Activated CD4-positive, alpha-beta memory T cell treated with anti-CD3 and anti-CD28 coated beads, Interleukin-2, amount 10 ng/mL, durations not matched to agents 7 days and 5 days (primary cell): ENCODE data around the gene DOCK7. TPM values are rescaled to one million over a fixed set of nuclear protein-coding genes. Genes with fewer than 3 reads are reported as not detected.

ENCODE experiments used
- CTCF ChIA-PET: fragments of 350-600 bp; sonication (Branson Sonifier 250); formaldehyde crosslinking; loops from one replicate; lab custom pipeline; 2021; ENCODE audit warnings: antibody characterized with exemption, inconsistent platforms; lab: Charles Lee
- POLR2A ChIA-PET: fragments of 350-600 bp; sonication (Branson Sonifier 250); formaldehyde crosslinking; loops from one replicate; lab custom pipeline; 2021; ENCODE audit warnings: antibody characterized with exemption; lab: Charles Lee
- DNase-seq: peaks from one replicate; pipeline ENCODE4 v3.0.0-alpha.2; 2020
- H3K27ac Mint-ChIP-seq: one replicate; pipeline ENCODE4 v1.8.0; 2021; ENCODE audit warnings: mild to moderate bottlenecking, mixed read lengths
- H3K27me3 Mint-ChIP-seq: one replicate; pipeline ENCODE4 v1.8.0; 2021; ENCODE audit warnings: mixed read lengths
- H3K36me3 Mint-ChIP-seq: one replicate; pipeline ENCODE4 v1.8.0; 2021; ENCODE audit warnings: low read depth, mixed read lengths
- H3K4me1 Mint-ChIP-seq: one replicate; pipeline ENCODE4 v1.8.0; 2021; ENCODE audit warnings: mixed read lengths
- H3K4me3 Mint-ChIP-seq: one replicate; pipeline ENCODE4 v1.8.0; 2021; ENCODE audit warnings: mild to moderate bottlenecking, mixed read lengths
- H3K9me3 Mint-ChIP-seq: one replicate; pipeline ENCODE4 v1.8.0; 2021; ENCODE audit warnings: mixed read lengths
- total RNA-seq, 2 experiments: library from RNA; stranded (reverse); gene quantifications; one replicate each; pipeline ENCODE4 v1.2.3, GENCODE V29; 2021

The DOCK7 gene
- total RNA-seq, 2 experiments from 2014 or later: 7.6 to 13.5 TPM

- CTCF ChIA-PET: interaction anchor here (1.5 kb wide), 1 partner anchor 19 kb away, joined by 3 read pairs; no protein-coding TSS in a partner anchor
- no peaks in the 10 kb centered on the region for H3K36me3 Mint-ChIP-seq
- H3K27me3 Mint-ChIP-seq: no peaks in the 10 kb centered on the region
- no peak for DNase-seq
- no peaks in the 10 kb centered on the region for H3K9me3 Mint-ChIP-seq
- H3K4me3 Mint-ChIP-seq: no peak overlapping the region
- peaks cover 1% of the 10 kb centered on the region for H3K4me1 Mint-ChIP-seq
- no peak overlapping the region for H3K27ac Mint-ChIP-seq
- POLR2A ChIA-PET: no interaction called here
These were observed 200.2 kb downstream of the DOCK7 start for GRCh38 chr1:62487956-62488355.

DNA sequence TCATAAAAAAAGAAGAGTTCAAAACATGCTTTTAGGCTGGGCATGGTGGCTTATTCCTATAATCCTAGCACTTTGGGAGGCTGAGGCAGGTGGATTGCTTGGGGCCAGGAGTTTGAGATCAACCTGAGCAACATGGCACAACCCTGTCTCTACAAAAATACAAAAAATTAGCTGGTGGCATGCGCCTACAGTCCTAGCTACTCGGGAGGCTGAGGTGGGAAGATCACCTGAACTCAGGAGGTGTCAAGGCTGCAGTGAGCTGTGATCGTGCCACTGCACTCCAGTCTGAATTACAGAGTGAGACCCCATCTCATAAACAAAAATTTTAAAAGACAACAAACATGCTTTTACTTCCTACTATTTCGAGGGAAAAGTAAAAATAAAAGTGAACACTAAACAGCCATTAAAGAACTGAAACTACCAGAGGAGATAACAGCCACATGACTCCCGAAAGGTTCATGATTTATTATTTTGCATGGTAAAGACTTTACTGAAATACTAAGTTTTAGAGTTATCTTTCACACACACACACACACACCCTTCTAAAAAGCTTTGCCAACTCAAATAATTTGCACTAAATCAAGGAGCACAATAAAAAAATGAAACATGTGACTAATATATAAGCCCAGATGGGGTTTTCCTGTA lies 203.2 kb downstream of the DOCK7 start:
- H3K4me1 Mint-ChIP-seq: peaks cover 1% of the 10 kb centered on the region
- no peak overlapping the region for H3K27ac Mint-ChIP-seq

GRCh38 chr1:62481681-62482080 lies 206.5 kb downstream of the DOCK7 start:
- POLR2A ChIA-PET: no interaction called here
- no peak for DNase-seq
- Mint-ChIP-seq H3K27ac (no peak overlapping the region), H3K27me3 (no peaks in the 10 kb centered on the region), H3K36me3 (no peaks in the 10 kb centered on the region), H3K4me3 (no peak overlapping the region), H3K9me3 (no peaks in the 10 kb centered on the region), H3K4me1 (peaks cover 1% of the 10 kb centered on the region)
- CTCF ChIA-PET: no interaction called here

More for the DNA sequence above, 203.2 kb downstream of the DOCK7 start:
- H3K4me3 Mint-ChIP-seq: no peak overlapping the region
- no peaks in the 10 kb centered on the region for H3K9me3 Mint-ChIP-seq
- ChIA-PET POLR2A (no interaction called here), CTCF (no interaction called here)
- DNase-seq: no peak
- H3K36me3 Mint-ChIP-seq: no peaks in the 10 kb centered on the region
- H3K27me3 Mint-ChIP-seq: no peaks in the 10 kb centered on the region

- H3K4me3 Mint-ChIP-seq: no peak overlapping the region
- no peaks in the 10 kb centered on the region for H3K9me3 Mint-ChIP-seq
- peaks cover 4% of the 10 kb centered on the region for H3K36me3 Mint-ChIP-seq
- ChIA-PET POLR2A (no interaction called here), CTCF (no interaction called here)
- no peaks in the 10 kb centered on the region for H3K27me3 Mint-ChIP-seq
- no peak for DNase-seq
- H3K27ac Mint-ChIP-seq: no peak overlapping the region
- no peaks in the 10 kb centered on the region for H3K4me1 Mint-ChIP-seq
These were observed 211.5 kb downstream of the DOCK7 start for GRCh38 chr1:62476525-62477219.

- H3K36me3 Mint-ChIP-seq: peaks cover 26% of the 10 kb centered on the region
- peaks cover 9% of the 10 kb centered on the region for H3K9me3 Mint-ChIP-seq
- ChIA-PET CTCF (no interaction called here), POLR2A (no interaction called here)
- no peak overlapping the region for H3K4me3 Mint-ChIP-seq
- no peak overlapping the region for H3K27ac Mint-ChIP-seq
- no peaks in the 10 kb centered on the region for H3K27me3 Mint-ChIP-seq
- DNase-seq: no peak
- H3K4me1 Mint-ChIP-seq: peaks cover 4% of the 10 kb centered on the region
These were observed 221.1 kb downstream of the DOCK7 start for GRCh38 chr1:62467092-62467491.

DNA sequence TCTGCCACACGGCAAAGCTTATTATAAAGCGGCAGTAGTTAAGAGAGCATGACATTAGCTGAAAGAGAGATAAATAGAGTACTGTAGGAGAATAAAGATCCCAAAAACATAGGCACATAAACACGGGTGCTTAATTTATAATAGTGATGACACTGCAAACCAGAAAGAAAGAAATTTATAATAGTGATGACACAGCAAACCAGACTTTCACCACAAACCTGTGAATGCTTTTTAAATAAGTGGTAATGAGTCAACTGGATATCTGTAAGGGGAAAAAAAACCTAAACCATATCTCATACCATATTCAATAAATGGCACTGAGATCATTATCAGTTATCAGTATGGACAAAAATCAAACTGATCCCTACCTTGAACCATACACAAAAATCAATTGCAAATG lies 225.8 kb downstream of the DOCK7 start:
- no peaks in the 10 kb centered on the region for H3K27me3 Mint-ChIP-seq
- peaks cover 4% of the 10 kb centered on the region for H3K4me1 Mint-ChIP-seq
- no peak overlapping the region for H3K27ac Mint-ChIP-seq
- peaks cover 10% of the 10 kb centered on the region for H3K36me3 Mint-ChIP-seq
- POLR2A ChIA-PET: no interaction called here
- H3K9me3 Mint-ChIP-seq: no peaks in the 10 kb centered on the region
- CTCF ChIA-PET: interaction anchor here (0.6 kb wide), 1 partner anchor 56 kb away, joined by 4 read pairs; no protein-coding TSS in a partner anchor
- no peak for DNase-seq
- H3K4me3 Mint-ChIP-seq: no peak overlapping the region

DNA sequence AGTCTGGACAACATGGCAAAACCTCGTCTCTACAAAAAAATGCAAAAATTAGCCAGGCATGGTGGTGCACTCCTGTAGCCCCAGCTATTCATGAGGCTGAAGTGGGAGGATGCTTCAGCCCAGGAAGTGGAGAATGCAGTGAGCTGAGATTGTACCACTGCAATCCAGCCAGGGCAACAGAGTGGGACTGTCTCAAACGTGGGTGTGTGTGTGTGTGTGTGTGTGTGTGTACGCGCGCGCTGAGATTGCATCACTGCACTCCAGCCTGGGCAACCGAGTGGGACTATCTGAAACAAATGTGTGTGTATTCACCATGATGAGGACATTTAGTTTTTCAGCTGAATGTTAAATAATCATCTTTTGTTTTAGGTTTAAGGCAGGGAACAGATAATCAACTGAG lies 230.2 kb downstream of the DOCK7 start:
- H3K4me1 Mint-ChIP-seq: peaks cover 5% of the 10 kb centered on the region
- H3K27me3 Mint-ChIP-seq: no peaks in the 10 kb centered on the region
- ChIA-PET POLR2A (interaction anchor here (1.3 to 1.6 kb wide), 2 partner anchors 13 to 17 kb away, joined by 3 to 5 read pairs; no protein-coding TSS in a partner anchor), CTCF (no interaction called here)
- no peak overlapping the region for H3K4me3 Mint-ChIP-seq
- H3K27ac Mint-ChIP-seq: no peak overlapping the region
- no peaks in the 10 kb centered on the region for H3K9me3 Mint-ChIP-seq
- H3K36me3 Mint-ChIP-seq: peaks cover 27% of the 10 kb centered on the region
- DNase-seq: no peak

DNA sequence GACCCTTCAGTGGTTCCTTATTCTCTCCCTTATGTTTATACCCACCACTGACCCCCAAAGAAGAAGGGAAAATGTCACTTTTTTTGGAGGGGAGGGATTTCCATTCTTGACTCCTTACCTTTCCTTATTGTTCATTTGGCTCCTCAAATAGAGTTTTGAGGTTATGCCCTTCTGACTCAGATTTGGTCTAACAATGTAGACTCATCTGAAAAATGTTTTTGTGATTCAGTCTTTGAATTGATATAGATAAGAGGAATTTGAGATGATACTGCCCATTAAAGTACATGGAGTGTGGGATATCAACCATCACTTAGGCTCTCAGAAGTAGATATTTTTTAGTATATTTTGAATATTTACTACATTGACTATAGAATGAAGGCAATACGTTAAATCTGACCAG lies 235.2 kb downstream of the DOCK7 start:
- Mint-ChIP-seq H3K4me1 (peaks cover 31% of the 10 kb centered on the region), H3K36me3 (peaks cover 63% of the 10 kb centered on the region), H3K4me3 (no peak overlapping the region), H3K27ac (no peak overlapping the region), H3K27me3 (no peaks in the 10 kb centered on the region), H3K9me3 (no peaks in the 10 kb centered on the region)
- ChIA-PET POLR2A (no interaction called here), CTCF (no interaction called here)
- DNase-seq: no peak

- POLR2A ChIA-PET: interaction anchor here (1.7 to 8.0 kb wide), 2 partner anchors 10 to 12 kb away, joined by 5 to 82 read pairs; partner anchors contain the start of gene USP1
- Mint-ChIP-seq H3K4me1 (peaks cover 46% of the 10 kb centered on the region), H3K36me3 (peaks cover 76% of the 10 kb centered on the region), H3K27me3 (no peaks in the 10 kb centered on the region), H3K9me3 (no peaks in the 10 kb centered on the region), H3K27ac (peak overlapping the region; percentile 72), H3K4me3 (no peak overlapping the region)
- CTCF ChIA-PET: interaction anchor here (1.6 kb wide), 1 partner anchor 12 kb away, joined by 6 read pairs; no protein-coding TSS in a partner anchor
- no peak for DNase-seq
These were observed 237.9 kb downstream of the DOCK7 start for GRCh38 chr1:62450301-62450700.

GRCh38 chr1:62448221-62448933 lies 239.8 kb downstream of the DOCK7 start:
- Mint-ChIP-seq H3K9me3 (no peaks in the 10 kb centered on the region), H3K4me3 (no peak overlapping the region), H3K36me3 (peaks cover 82% of the 10 kb centered on the region), H3K27ac (peak overlapping the region; percentile 67), H3K27me3 (no peaks in the 10 kb centered on the region), H3K4me1 (peaks cover 58% of the 10 kb centered on the region)
- CTCF ChIA-PET: interaction anchor here (1.0 kb wide), 1 partner anchor 9 kb away, joined by 3 read pairs; no protein-coding TSS in a partner anchor
- no peak for DNase-seq
- POLR2A ChIA-PET: interaction anchor here (8.0 kb wide), 1 partner anchor 10 kb away, joined by 82 read pairs; the partner anchor contains the start of gene USP1

DNA sequence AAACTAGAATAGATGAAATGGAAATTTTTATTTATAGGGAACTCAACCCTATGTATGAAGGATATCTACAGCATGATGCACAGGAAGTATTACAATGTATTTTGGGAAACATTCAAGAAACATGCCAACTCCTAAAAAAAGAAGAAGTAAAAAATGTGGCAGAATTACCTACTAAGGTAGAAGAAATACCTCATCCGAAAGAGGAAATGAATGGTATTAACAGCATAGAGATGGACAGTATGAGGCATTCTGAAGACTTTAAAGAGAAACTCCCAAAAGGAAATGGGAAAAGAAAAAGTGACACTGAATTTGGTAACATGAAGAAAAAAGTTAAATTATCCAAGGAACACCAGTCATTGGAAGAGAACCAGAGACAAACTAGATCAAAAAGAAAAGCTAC lies 243.5 kb downstream of the DOCK7 start:
- Mint-ChIP-seq H3K27me3 (no peaks in the 10 kb centered on the region), H3K4me3 (no peak overlapping the region), H3K36me3 (peaks cover 93% of the 10 kb centered on the region), H3K27ac (no peak overlapping the region), H3K4me1 (peaks cover 69% of the 10 kb centered on the region), H3K9me3 (no peaks in the 10 kb centered on the region)
- ChIA-PET CTCF (no interaction called here), POLR2A (interaction anchor here (1.1 to 8.0 kb wide), 2 partner anchors 7 to 14 kb away, joined by 3 to 82 read pairs; partner anchors contain the start of gene USP1)
- no peak for DNase-seq

DNA sequence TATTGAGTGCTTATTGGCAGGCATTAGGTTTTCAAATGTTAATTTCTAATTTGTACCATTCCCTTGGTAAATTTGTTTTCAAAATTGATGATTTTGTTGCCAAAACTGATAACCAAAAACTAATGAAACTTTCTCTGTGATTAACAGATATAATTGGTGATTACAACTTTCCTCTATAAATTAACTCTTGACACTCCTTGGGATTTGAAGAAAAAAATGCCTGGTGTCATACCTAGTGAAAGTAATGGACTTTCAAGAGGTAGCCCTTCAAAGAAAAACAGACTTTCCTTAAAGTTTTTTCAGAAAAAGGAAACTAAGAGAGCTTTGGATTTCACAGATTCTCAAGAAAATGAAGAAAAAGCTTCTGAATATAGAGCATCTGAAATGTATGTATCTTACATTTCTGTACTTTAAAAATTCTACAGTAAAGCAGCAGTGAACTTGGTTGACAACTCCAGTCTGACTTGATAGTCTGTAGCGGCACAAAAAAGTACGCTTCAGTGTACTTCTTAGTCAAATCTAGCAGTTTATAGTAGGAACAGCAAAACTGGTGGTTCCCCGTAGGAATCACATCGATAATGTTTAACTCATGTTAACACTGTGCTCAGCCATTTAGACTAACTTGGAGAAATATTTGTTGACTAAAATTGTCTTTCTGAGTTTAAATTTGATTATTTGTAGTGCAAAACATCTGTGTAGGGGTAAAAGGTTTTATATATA lies 248.4 kb downstream of the DOCK7 start:
- POLR2A ChIA-PET: interaction anchor here (0.9 to 7.1 kb wide), 3 partner anchors 9 to 307 kb away, joined by 3 to 82 read pairs (median 5); no protein-coding TSS in a partner anchor
- peaks cover 63% of the 10 kb centered on the region for H3K36me3 Mint-ChIP-seq
- H3K27me3 Mint-ChIP-seq: no peaks in the 10 kb centered on the region
- no peak for DNase-seq
- no peaks in the 10 kb centered on the region for H3K9me3 Mint-ChIP-seq
- peak overlapping the region; percentile 91 for H3K4me3 Mint-ChIP-seq
- H3K4me1 Mint-ChIP-seq: peaks cover 44% of the 10 kb centered on the region
- peak overlapping the region; percentile 54 for H3K27ac Mint-ChIP-seq
- CTCF ChIA-PET: interaction anchor here (0.8 to 1.2 kb wide), 3 partner anchors 9 to 402 kb away, joined by 3 to 4 read pairs (median 3); no protein-coding TSS in a partner anchor
